Measurements from ENCODE around the gene ZC3HAV1.

DNA sequence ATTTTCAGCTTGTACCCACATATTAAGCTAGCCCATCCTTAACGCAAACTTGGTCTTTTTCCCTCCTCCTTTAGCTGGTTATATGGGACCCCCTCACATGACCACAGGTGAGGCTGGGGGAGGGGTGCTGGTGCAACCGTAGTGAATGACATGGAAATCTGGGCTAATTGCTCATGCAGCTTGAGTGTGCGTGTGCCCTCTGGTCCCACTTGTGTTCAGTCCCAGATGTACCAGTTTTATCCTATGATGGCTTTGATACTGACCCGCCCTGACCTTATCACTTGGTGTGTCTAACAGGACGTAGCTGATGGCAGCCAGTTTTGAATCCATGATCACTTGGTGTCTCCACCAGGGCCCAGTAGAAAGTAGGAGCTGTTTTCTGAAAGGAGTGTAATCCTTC, 5.1 kb upstream of the ZC3HAV1 start:
- TF ChIP-seq, protein P1, sequence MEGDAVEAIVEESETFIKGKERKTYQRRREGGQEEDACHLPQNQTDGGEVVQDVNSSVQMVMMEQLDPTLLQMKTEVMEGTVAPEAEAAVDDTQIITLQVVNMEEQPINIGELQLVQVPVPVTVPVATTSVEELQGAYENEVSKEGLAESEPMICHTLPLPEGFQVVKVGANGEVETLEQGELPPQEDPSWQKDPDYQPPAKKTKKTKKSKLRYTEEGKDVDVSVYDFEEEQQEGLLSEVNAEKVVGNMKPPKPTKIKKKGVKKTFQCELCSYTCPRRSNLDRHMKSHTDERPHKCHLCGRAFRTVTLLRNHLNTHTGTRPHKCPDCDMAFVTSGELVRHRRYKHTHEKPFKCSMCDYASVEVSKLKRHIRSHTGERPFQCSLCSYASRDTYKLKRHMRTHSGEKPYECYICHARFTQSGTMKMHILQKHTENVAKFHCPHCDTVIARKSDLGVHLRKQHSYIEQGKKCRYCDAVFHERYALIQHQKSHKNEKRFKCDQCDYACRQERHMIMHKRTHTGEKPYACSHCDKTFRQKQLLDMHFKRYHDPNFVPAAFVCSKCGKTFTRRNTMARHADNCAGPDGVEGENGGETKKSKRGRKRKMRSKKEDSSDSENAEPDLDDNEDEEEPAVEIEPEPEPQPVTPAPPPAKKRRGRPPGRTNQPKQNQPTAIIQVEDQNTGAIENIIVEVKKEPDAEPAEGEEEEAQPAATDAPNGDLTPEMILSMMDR (IDR thresholded peaks at IDR 0.05), result no peak
- TF ChIP-seq POLR2A (IDR thresholded peaks at IDR 0.05), result no peak
